Measurements from ENCODE around the gene RHO.

Gene RHO

GRCh38 chr3:129512595-129512994 lies 15.8 kb upstream of the RHO start:
- Histone ChIP-seq H3K4me3 (ENCODE audit: insufficient read depth, low read length, poor library complexity, severe bottlenecking) (no peak overlapping the region), H3K9me2 (replicated peaks; ENCODE audit: insufficient read depth, low read length) (no peaks in the 10 kb centered on the region), H3K36me3 (ENCODE audit: low read length) (no peaks in the 10 kb centered on the region), H3K9me3 (ENCODE audit: insufficient read depth, low read length) (no peaks in the 10 kb centered on the region), H3K79me2 (ENCODE audit: insufficient read depth, low read length) (no peaks in the 10 kb centered on the region), H2AFZ (ENCODE audit: low read depth, low read length, severe bottlenecking) (no peak overlapping the region), H3K27ac (ENCODE audit: low read depth, low read length) (no peak overlapping the region), H3K27me3 (ENCODE audit: low read length) (no peaks in the 10 kb centered on the region), H3K4me2 (ENCODE audit: low read depth, low read length, poor library complexity, severe bottlenecking) (no peak overlapping the region), H4K20me1 (ENCODE audit: low read depth, low read length) (no peaks in the 10 kb centered on the region), H3F3A (ENCODE audit: insufficient read depth) (no peaks in the 10 kb centered on the region), H3K9ac (ENCODE audit: low read length) (no peak overlapping the region)
- TF ChIP-seq EZH2phosphoT487 (conservative IDR thresholded peaks at IDR 0.05; ENCODE audit: low read length), result no peak
- no peak for TF ChIP-seq CTCF (IDR thresholded peaks at IDR 0.05; ENCODE audit: insufficient read depth, low read length, poor library complexity, severe bottlenecking)

GRCh38 chr3:129513705-129514104 lies 14.7 kb upstream of the RHO start:
- H3K9ac ChIP-seq (ENCODE audit: low read length), result no peak overlapping the region
- no peaks in the 10 kb centered on the region for H3K27me3 ChIP-seq (ENCODE audit: low read length)
- no peaks in the 10 kb centered on the region for H3K9me3 ChIP-seq (ENCODE audit: insufficient read depth, low read length)
- H3K27ac ChIP-seq (ENCODE audit: low read depth, low read length), result no peak overlapping the region
- H3K9me2 ChIP-seq (replicated peaks; ENCODE audit: insufficient read depth, low read length), result no peaks in the 10 kb centered on the region
- no peak overlapping the region for H3K4me2 ChIP-seq (ENCODE audit: low read depth, low read length, poor library complexity, severe bottlenecking)
- H2AFZ ChIP-seq (ENCODE audit: low read depth, low read length, severe bottlenecking), result no peak overlapping the region
- H4K20me1 ChIP-seq (ENCODE audit: low read depth, low read length), result no peaks in the 10 kb centered on the region
- H3K79me2 ChIP-seq (ENCODE audit: insufficient read depth, low read length), result no peaks in the 10 kb centered on the region
- H3F3A ChIP-seq (ENCODE audit: insufficient read depth), result no peaks in the 10 kb centered on the region
- TF ChIP-seq EZH2phosphoT487 (conservative IDR thresholded peaks at IDR 0.05; ENCODE audit: low read length), result no peak
- no peak for TF ChIP-seq CTCF (IDR thresholded peaks at IDR 0.05; ENCODE audit: insufficient read depth, low read length, poor library complexity, severe bottlenecking)
- no peaks in the 10 kb centered on the region for H3K36me3 ChIP-seq (ENCODE audit: low read length)
- H3K4me3 ChIP-seq (ENCODE audit: insufficient read depth, low read length, poor library complexity, severe bottlenecking), result no peak overlapping the region

- Histone ChIP-seq H3K9me2 (replicated peaks; ENCODE audit: insufficient read depth, low read length) (no peaks in the 10 kb centered on the region), H3K9ac (ENCODE audit: low read length) (no peak overlapping the region), H3K36me3 (ENCODE audit: low read length) (no peaks in the 10 kb centered on the region), H2AFZ (ENCODE audit: low read depth, low read length, severe bottlenecking) (no peak overlapping the region), H3K79me2 (ENCODE audit: insufficient read depth, low read length) (no peaks in the 10 kb centered on the region), H3K4me2 (ENCODE audit: low read depth, low read length, poor library complexity, severe bottlenecking) (no peak overlapping the region), H3K27ac (ENCODE audit: low read depth, low read length) (no peak overlapping the region), H3K4me3 (ENCODE audit: insufficient read depth, low read length, poor library complexity, severe bottlenecking) (no peak overlapping the region), H3F3A (ENCODE audit: insufficient read depth) (no peaks in the 10 kb centered on the region), H4K20me1 (ENCODE audit: low read depth, low read length) (no peaks in the 10 kb centered on the region), H3K9me3 (ENCODE audit: insufficient read depth, low read length) (no peaks in the 10 kb centered on the region), H3K27me3 (ENCODE audit: low read length) (no peaks in the 10 kb centered on the region)
- no peak for TF ChIP-seq EZH2phosphoT487 (conservative IDR thresholded peaks at IDR 0.05; ENCODE audit: low read length)
- no peak for TF ChIP-seq CTCF (IDR thresholded peaks at IDR 0.05; ENCODE audit: insufficient read depth, low read length, poor library complexity, severe bottlenecking)
Observed at GRCh38 chr3:129514110-129514509, 14.3 kb upstream of the RHO start.
